ENCODE results near the gene ITGA2B. TPM values are rescaled to one million over a fixed set of nuclear protein-coding genes. Genes with fewer than 3 reads are reported as not detected.

ITGA2B gene
- total and polyA plus RNA-seq, 2 of the 8 experiments (the other 6 are each of a cell fraction or from before 2014, with no cell fraction given): 6.9 to 12.3 TPM

DNA sequence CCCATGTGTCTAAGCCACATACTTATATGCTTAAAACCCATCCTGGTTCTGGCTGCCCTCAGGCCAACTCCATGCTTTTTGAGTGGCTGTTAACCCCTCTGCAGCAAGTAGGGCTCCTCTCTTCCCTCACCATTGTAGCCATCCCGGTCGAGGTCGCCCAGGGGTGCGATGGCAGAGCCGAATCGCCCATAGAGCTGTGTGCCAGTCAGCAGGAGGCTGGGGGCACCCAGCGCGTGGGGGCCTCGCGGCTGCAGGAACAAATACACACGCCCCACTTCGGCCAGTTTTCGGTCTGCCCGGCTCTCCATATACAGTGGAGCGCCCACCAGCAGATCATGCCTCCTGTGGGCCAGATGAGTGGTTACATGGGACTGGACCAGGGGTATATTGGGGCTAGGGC, 6.1 kb downstream of the ITGA2B start:
- Histone ChIP-seq H2BK15ac (ENCODE audit: low read length) (no peak overlapping the region), H3K9ac (replicated peaks in 1 of 4; ENCODE audit: extremely low read depth in 1 of 4, low read depth in 3 of 4, low read length in 3 of 4) (no peak overlapping the region), H4K8ac (ENCODE audit: extremely low read depth, insufficient read depth, low read length) (no peak overlapping the region), H3K27ac (ENCODE audit: low read depth, low read length) (no peak overlapping the region), H2BK12ac (ENCODE audit: low read depth, low read length) (no peak overlapping the region), H2AK5ac (ENCODE audit: low read depth, low read length) (no peak overlapping the region), H3K27me3 (replicated peaks in 1 of 4; ENCODE audit: control insufficient read depth in 3 of 4, extremely low read depth in 1 of 4, insufficient read depth in 3 of 4, low read length in 3 of 4) (peaks cover 10 to 34% (median 31%) of the 10 kb centered on the region in 4 experiments), H3K56ac (replicated peaks; ENCODE audit: insufficient read length, low read depth, low read length) (no peak overlapping the region), H4K5ac (ENCODE audit: insufficient read length, low read depth, low read length) (no peak overlapping the region), H3K4me2 (ENCODE audit: insufficient read depth in 1 of 2, low read depth in 2 of 2, low read length in 2 of 2) (peak overlapping the region; percentile 5 to 84; a peak in 2 of 4 replicates), H3K14ac (ENCODE audit: insufficient read length) (no peak overlapping the region), H3K9me3 (ENCODE audit: insufficient read depth in 2 of 2, low read depth in 1 of 2, low read length in 1 of 2) (no peaks in the 10 kb centered on the region), H4K91ac (replicated peaks; ENCODE audit: insufficient read length, low read length) (no peak overlapping the region), H3K23me2 (ENCODE audit: low read depth, low read length) (peaks cover 12% of the 10 kb centered on the region; the same call in 1 of the 2 replicates), H3K36me3 (ENCODE audit: control insufficient read depth in 2 of 4, insufficient read depth in 4 of 4, low read length in 3 of 4) (no peaks in the 10 kb centered on the region), H3K79me2 (ENCODE audit: control insufficient read depth in 1 of 2, insufficient read depth in 2 of 2, low read length in 2 of 2) (no peaks in the 10 kb centered on the region), H3K23ac (ENCODE audit: insufficient read length) (no peak overlapping the region), H4K20me1 (replicated peaks in 1 of 2; ENCODE audit: control insufficient read depth in 1 of 2, insufficient read depth in 2 of 2, low read length in 2 of 2) (peaks cover 0 to 4% of the 10 kb centered on the region in 2 experiments), H2BK120ac (replicated peaks; ENCODE audit: low read depth, low read length) (no peak overlapping the region), H3K18ac (ENCODE audit: extremely low read depth, low read length) (no peak overlapping the region), H3K4me3 (ENCODE audit: extremely low read depth in 1 of 4, insufficient read depth in 2 of 4, low read depth in 3 of 4, low read length in 4 of 4) (no peak overlapping the region), H3K79me1 (ENCODE audit: low read depth, low read length) (no peaks in the 10 kb centered on the region), H3K4ac (replicated peaks; ENCODE audit: insufficient read length, low read depth, low read length) (no peak overlapping the region), H3K4me1 (replicated peaks in 1 of 4; ENCODE audit: control insufficient read depth in 3 of 4, insufficient read depth in 4 of 4, low read length in 3 of 4) (peaks cover 3 to 21% (median 7%) of the 10 kb centered on the region in 4 experiments; a peak in 6 of 7 replicates), H2BK20ac (ENCODE audit: low read length) (no peak overlapping the region), H2BK5ac (ENCODE audit: low read depth, low read length) (no peak overlapping the region), H2AFZ (ENCODE audit: low read length) (no peak overlapping the region)
- TF ChIP-seq BRCA1 (IDR thresholded peaks at IDR 0.05; ENCODE audit: low read depth, low read length): no peak
- TF ChIP-seq TEAD4 (IDR thresholded peaks at IDR 0.05; ENCODE audit: low read depth, low read length): no peak
- TF ChIP-seq RFX5 (IDR thresholded peaks at IDR 0.05; ENCODE audit: borderline replicate concordance, low read depth, low read length): no peak
- TF ChIP-seq, protein P1, sequence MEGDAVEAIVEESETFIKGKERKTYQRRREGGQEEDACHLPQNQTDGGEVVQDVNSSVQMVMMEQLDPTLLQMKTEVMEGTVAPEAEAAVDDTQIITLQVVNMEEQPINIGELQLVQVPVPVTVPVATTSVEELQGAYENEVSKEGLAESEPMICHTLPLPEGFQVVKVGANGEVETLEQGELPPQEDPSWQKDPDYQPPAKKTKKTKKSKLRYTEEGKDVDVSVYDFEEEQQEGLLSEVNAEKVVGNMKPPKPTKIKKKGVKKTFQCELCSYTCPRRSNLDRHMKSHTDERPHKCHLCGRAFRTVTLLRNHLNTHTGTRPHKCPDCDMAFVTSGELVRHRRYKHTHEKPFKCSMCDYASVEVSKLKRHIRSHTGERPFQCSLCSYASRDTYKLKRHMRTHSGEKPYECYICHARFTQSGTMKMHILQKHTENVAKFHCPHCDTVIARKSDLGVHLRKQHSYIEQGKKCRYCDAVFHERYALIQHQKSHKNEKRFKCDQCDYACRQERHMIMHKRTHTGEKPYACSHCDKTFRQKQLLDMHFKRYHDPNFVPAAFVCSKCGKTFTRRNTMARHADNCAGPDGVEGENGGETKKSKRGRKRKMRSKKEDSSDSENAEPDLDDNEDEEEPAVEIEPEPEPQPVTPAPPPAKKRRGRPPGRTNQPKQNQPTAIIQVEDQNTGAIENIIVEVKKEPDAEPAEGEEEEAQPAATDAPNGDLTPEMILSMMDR (IDR thresholded peaks at IDR 0.05; ENCODE audit: control extremely low read depth in 1 of 3, insufficient read depth in 1 of 3, low read depth in 1 of 3, low read length in 3 of 3): no peak
- CTCF ChIA-PET (ENCODE audit: partially characterized antibody): interaction anchor here (1.5 kb wide), 1 partner anchor 28 kb away, joined by 3 read pairs; no protein-coding TSS in a partner anchor
- POLR2A ChIA-PET (ENCODE audit: partially characterized antibody): no interaction called here
- DNase-seq (ENCODE audit: low read depth in 1 of 2, low spot score in 2 of 2) (no peak), FAIRE-seq (no peak)
- 87% methylated on average over 15 of the region's 15 CpGs; no CpG with 5 or more reads in 1 of the 2 experiments for WGBS, 2 experiments (ENCODE audit: extremely low coverage in 1 of 2, insufficient coverage in 1 of 2, insufficient read length in 1 of 2, insufficient replicate concordance in 2 of 2, low coverage in 1 of 2, low lambda C conversion rate in 2 of 2, missing lambda C conversion rate in 1 of 2)
